ENCODE results near the gene C8A. TPM values are rescaled to one million over a fixed set of nuclear protein-coding genes. Genes with fewer than 3 reads are reported as not detected.

Gene C8A
- polyA plus RNA-seq, 1 donor (not counting 4 experiments of a cell fraction or from before 2014, with no cell fraction given) = not detected

- Histone ChIP-seq H3K9ac (ENCODE audit: control insufficient read depth, extremely low read depth, insufficient read depth, low read length) (no peak overlapping the region), H3K4me1 (ENCODE audit: control insufficient read depth, extremely low read depth, insufficient read depth, low read length) (no peaks in the 10 kb centered on the region), H4K20me1 (ENCODE audit: control insufficient read depth, extremely low read depth, insufficient read depth, low read length) (no peaks in the 10 kb centered on the region), H3K27ac (ENCODE audit: control insufficient read depth, insufficient read depth, low read length) (no peak overlapping the region), H3K9me3 (ENCODE audit: control insufficient read depth, low read depth, low read length) (no peaks in the 10 kb centered on the region), H2AFZ (ENCODE audit: control insufficient read depth, low read length) (no peak overlapping the region), H3K9me1 (ENCODE audit: control insufficient read depth, extremely low read depth, insufficient read depth, low read length) (no peaks in the 10 kb centered on the region), H3K79me2 (ENCODE audit: control insufficient read depth, insufficient read depth, low read length) (no peaks in the 10 kb centered on the region), H3K36me3 (ENCODE audit: control insufficient read depth in 2 of 2, extremely low read depth in 1 of 2, insufficient read depth in 2 of 2, low read length in 2 of 2) (no peaks in the 10 kb centered on the region), H3K4me2 (ENCODE audit: control insufficient read depth, extremely low read depth, insufficient read depth, low read depth, low read length) (no peak overlapping the region), H3K4me3 (ENCODE audit: control insufficient read depth in 2 of 3, extremely low read depth in 1 of 3, insufficient read depth in 2 of 3, low read depth in 1 of 3, low read length in 3 of 3) (no peak overlapping the region), H3K27me3 (ENCODE audit: control insufficient read depth, extremely low read depth, insufficient read depth, low read length) (no peaks in the 10 kb centered on the region)
- FAIRE-seq (no peak), DNase-seq (ENCODE audit: low read depth, low spot score) (no peak)
- TF ChIP-seq CTCF (optimal IDR thresholded peaks at IDR 0.05 in 1 of 3, IDR thresholded peaks at IDR 0.05 in 1 of 3, conservative IDR thresholded peaks at IDR 0.05 in 1 of 3; ENCODE audit: extremely low read depth in 1 of 3, insufficient read depth in 2 of 3, low read length in 3 of 3) (no peak), EZH2 (IDR thresholded peaks at IDR 0.05; ENCODE audit: low read length) (no peak)
- dilution Hi-C loops (cut with MboI; ENCODE audit: extremely low pct_ligation_motif_present, low sequenced_read_pairs) = no loop called here
These were observed 9.3 kb upstream of the C8A start for GRCh38 chr1:56845343-56845742.

GRCh38 chr1:56849750-56850149 is 4.8 kb upstream of the C8A start:
- no peak overlapping the region for H3K4me3 ChIP-seq (ENCODE audit: control insufficient read depth in 2 of 3, extremely low read depth in 1 of 3, insufficient read depth in 2 of 3, low read depth in 1 of 3, low read length in 3 of 3)
- dilution Hi-C loops (cut with MboI; ENCODE audit: extremely low pct_ligation_motif_present, low sequenced_read_pairs) = no loop called here
- H3K27ac ChIP-seq (ENCODE audit: control insufficient read depth, insufficient read depth, low read length) = no peak overlapping the region
- no peaks in the 10 kb centered on the region for H3K9me3 ChIP-seq (ENCODE audit: control insufficient read depth, low read depth, low read length)
- H3K27me3 ChIP-seq (ENCODE audit: control insufficient read depth, extremely low read depth, insufficient read depth, low read length) = no peaks in the 10 kb centered on the region
- FAIRE-seq (no peak), DNase-seq (ENCODE audit: low read depth, low spot score) (no peak)
- no peak overlapping the region for H2AFZ ChIP-seq (ENCODE audit: control insufficient read depth, low read length)
- H3K9me1 ChIP-seq (ENCODE audit: control insufficient read depth, extremely low read depth, insufficient read depth, low read length) = no peaks in the 10 kb centered on the region
- no peaks in the 10 kb centered on the region for H3K4me1 ChIP-seq (ENCODE audit: control insufficient read depth, extremely low read depth, insufficient read depth, low read length)
- H3K9ac ChIP-seq (ENCODE audit: control insufficient read depth, extremely low read depth, insufficient read depth, low read length) = no peak overlapping the region
- H3K4me2 ChIP-seq (ENCODE audit: control insufficient read depth, extremely low read depth, insufficient read depth, low read depth, low read length) = no peak overlapping the region
- H4K20me1 ChIP-seq (ENCODE audit: control insufficient read depth, extremely low read depth, insufficient read depth, low read length) = no peaks in the 10 kb centered on the region
- TF ChIP-seq CTCF (optimal IDR thresholded peaks at IDR 0.05 in 1 of 3, IDR thresholded peaks at IDR 0.05 in 1 of 3, conservative IDR thresholded peaks at IDR 0.05 in 1 of 3; ENCODE audit: extremely low read depth in 1 of 3, insufficient read depth in 2 of 3, low read length in 3 of 3) = no peak
- TF ChIP-seq EZH2 (IDR thresholded peaks at IDR 0.05; ENCODE audit: low read length) = no peak
- no peaks in the 10 kb centered on the region for H3K79me2 ChIP-seq (ENCODE audit: control insufficient read depth, insufficient read depth, low read length)
- no peaks in the 10 kb centered on the region for H3K36me3 ChIP-seq (ENCODE audit: control insufficient read depth in 2 of 2, extremely low read depth in 1 of 2, insufficient read depth in 2 of 2, low read length in 2 of 2)

Data from keratinocyte (primary cell).